CD4-positive, alpha-beta T cell treated with Interleukin-2 at 100 ng/mL for 4 hours (primary cell): ENCODE data around the gene GLDN.
"Not testable (repeated sequence)": the region's sequence is repeated elsewhere in the genome, so short reads cannot be mapped to it uniquely, and the experiment has no call there.

ENCODE experiments used
- DNase-seq: peaks from one replicate; pipeline ENCODE4 v3.0.0-alpha.2; 2020; ENCODE audit warnings: low spot score

Gene GLDN

DNA sequence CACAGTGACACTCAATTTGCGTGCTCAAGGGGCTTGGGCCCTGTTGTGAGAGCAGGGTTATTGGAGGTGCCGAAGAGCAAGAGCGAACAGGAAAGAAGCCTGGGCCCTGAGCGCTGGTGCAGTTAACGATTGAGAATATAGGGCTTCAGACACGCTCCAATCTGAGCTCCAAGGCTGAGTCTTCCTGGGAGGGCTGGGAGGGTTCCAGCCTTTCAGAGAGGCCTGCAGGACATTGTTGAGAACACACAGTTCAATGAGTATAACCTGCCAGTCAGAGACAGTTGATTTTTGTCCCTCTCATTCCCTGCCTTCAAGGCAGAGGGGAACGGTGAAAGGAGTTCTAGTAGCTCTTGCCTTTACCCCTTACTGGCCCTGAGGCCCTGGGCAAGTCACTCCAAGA lies 47.3 kb downstream of the GLDN start:
- no peak for DNase-seq

DNA sequence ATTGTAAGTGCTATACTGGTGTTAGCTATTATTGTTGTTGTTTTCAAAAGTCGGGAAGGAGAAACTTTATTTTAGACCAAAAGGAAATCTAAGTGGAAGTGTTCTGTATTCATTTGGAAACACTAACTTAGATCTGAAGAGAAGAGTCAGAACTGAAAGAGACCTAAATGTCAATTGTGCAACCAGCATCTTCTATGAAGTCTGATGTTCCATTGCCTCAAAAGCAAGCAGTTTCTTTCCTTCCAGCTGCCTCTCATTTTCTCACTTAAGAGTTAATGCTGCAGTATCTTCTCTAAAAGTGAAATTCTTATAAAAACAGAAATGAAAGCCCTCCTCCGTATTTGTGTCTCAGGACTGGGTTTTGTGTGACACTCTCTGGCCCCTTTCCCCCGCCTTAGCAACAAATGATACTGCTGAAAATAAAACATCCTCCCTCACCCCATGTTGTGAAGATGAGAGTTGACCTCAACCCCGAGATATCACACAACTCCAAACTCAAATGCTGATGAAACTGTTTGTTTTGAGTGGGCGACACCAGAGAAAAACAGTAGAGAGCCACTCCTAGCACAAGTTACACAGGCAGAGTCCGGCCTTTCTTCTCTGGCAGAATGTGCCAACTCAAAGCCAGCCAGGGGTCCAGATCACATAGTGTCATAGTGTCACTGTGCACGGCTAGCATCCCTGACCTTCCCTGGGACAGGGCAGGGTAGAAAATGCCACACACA lies 48.9 kb downstream of the GLDN start:
- no peak for DNase-seq

DNA sequence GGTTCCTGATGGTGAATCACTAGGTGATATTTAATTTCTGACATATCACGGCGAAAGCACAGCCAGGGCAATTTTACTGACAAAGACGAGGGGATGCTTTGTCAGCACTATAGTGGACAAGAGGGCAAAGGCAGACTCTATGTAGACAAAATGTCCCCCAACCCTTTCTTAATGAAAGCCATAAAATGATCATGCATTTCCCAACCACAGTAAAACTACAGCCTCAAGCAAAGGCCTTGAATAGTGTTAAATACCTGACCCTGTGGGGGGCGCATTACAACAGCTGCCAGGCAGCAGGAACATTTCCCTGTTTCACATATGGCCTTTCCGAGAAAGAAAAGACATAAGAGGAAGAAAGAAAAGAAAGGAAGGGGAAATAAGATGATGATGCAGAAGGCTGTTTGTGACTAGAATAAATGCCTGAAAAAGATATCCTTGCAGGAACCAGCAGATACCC lies 49.5 kb downstream of the GLDN start:
- no peak for DNase-seq

DNA sequence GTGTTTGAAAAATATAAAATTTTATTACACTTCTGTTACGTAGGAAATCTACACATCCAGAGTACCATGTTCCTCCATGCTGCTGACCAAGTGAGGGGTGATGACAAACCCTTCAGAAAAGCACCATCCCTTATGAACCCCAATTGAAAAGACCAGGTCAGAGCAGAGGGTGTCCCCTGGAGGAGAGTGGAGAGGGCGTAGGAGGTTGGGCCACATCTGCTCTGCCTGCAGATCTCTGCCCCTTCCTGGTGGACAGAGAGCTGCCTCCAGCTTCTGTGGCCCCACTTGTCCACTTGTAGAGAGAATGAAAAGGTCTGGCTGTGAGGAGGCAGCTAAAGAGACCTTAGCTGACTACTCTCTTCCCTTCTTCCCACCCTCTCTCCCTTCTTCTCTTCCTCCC lies 55.5 kb downstream of the GLDN start:
- no peak for DNase-seq

DNA sequence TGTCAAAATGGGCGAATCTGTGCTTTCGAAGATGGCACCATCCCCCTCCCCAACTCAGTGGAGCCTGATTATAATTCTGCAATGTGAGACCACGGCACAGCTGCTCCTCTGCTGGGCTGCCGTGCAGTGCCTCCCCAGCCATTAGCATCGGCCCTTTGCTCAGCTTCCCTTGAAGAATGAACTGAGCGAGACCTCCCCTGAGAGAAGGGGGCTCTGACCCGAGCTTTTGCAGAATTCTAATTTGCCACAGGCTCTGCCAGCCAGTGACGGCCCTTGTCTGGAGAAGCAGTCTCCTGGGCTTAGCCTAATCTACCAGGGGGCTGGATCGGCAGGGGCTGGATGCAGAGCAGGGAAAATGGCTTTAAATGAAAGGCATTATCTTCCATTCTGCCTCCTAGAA lies 57.2 kb downstream of the GLDN start:
- no peak for DNase-seq

DNA sequence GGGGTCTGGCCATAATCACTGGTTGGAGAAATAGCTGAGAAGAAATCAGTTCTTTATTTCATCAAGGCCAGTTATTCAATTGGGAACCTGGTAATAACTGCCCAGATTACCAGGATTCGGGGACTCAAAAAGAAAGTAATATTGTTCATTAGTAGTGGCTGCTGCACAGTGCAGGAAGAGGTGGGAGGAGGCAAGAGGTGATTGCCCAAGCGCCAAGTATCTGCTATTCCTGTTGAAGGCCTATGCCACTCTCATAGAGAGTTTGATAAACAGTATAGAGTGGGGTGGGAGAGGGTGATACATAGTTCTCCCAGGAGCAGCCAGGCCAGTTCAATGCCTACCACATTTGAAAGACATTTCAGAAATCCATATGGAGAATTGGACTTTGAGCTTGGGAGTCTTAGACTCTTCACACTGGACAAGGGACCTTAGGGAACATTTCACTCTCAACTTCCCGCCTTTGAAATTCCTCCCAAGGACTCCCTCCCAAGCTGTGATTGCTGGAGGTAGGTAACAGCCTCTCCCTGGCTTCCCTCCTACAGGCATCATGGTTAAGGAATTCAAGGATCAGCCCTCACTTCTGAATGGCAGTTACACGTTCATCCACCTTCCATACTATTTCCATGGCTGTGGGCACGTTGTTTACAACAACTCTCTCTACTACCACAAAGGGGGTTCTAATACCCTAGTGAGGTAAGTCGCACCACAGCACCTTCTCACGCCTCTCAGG lies 59.8 kb downstream of the GLDN start:
- no peak for DNase-seq

DNA sequence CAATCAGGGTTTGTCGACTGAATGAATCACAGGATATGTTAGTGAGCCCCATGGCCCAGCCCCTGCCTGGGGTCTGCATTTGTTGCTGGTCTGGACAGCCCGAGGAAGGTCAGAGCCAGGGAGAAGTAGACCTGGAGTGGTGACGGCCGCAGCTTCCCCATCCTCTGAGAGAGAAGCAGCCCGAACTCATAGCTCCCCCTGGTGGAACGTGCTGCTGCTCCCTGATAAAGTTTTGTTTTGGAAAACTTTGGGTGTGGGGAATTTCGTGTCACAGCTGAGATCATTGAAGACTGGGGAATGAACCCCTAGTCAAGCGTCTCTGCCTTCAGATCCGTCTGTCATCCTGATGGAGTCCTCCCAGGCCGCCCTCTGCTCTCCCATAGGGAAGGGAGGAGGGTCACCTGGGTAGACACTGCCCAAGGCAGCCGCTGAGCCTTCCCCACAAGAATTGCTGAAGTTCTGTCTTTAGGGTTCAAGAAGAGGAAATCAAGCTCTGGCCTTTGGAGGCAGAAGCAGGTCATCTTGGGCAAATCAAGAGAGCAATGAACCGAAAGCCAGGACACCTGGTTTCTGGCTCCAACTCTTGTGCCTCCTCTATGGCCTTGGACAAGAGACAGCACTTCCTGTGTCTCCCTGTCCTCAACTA lies 60.5 kb downstream of the GLDN start:
- DNase-seq: no peak

DNA sequence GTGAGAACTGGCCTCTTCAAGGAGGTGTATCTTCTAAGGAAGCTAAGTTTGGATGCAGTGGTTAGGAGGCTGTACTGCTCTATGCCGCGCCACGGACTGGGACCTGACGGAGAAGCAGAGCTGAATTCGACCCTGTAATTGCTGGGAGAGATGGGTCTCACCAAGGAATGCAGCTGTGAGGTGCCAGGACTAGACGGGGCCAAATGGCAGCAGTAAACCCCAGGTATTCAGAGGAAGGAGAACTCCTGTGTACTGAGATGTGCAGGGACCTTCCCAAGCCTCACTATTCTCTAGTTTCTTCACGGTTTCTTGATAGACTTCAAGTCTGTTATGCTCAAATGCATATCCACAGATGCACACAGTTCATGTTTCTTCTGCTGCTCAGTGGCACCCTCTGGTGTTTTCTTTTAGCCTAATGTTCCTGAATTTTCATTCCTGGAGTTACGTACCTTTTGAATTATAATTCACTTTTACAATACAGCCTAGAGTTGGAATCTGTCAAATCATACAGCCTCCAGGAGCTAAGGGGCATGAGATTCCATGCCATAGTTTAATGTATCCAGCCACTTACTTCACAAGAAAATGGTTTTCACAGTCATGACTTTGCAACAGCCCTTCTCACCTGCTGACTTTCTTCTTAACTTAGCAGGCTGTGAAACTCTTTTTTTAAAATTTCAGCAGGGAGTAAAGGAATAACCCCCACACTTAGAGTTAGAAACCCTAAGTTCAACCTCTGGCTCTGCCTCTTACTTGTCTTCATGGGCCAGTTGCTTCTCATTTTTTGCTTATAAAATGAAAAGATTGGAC lies 61.8 kb downstream of the GLDN start:
- DNase-seq: no peak

DNA sequence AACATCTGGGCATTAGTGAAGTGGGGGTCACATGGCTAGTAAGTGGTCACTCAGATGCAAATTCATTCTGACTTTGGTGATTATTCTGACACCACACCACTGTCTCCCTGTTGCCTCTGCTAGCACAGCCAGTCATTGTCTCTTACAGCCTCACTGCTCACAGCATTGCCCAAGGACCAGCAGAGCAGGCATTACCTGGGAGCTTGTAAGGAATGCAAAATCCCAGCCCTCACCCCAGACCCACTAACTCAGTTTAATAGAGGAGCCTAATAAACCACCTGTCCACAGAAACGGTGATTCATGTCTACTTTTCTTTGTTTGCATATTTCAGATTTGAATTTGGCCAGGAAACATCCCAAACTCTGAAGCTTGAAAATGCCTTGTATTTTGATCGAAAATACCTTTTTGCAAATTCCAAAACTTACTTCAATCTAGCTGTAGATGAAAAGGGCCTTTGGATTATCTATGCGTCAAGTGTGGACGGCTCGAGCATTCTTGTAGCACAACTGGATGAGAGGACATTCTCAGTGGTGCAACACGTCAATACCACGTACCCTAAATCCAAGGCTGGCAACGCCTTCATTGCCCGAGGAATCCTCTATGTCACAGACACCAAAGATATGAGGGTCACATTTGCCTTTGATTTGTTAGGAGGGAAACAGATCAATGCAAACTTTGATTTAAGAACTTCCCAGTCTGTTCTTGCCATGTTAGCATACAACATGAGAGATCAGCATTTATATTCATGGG lies 62.7 kb downstream of the GLDN start:
- no peak for DNase-seq

DNA sequence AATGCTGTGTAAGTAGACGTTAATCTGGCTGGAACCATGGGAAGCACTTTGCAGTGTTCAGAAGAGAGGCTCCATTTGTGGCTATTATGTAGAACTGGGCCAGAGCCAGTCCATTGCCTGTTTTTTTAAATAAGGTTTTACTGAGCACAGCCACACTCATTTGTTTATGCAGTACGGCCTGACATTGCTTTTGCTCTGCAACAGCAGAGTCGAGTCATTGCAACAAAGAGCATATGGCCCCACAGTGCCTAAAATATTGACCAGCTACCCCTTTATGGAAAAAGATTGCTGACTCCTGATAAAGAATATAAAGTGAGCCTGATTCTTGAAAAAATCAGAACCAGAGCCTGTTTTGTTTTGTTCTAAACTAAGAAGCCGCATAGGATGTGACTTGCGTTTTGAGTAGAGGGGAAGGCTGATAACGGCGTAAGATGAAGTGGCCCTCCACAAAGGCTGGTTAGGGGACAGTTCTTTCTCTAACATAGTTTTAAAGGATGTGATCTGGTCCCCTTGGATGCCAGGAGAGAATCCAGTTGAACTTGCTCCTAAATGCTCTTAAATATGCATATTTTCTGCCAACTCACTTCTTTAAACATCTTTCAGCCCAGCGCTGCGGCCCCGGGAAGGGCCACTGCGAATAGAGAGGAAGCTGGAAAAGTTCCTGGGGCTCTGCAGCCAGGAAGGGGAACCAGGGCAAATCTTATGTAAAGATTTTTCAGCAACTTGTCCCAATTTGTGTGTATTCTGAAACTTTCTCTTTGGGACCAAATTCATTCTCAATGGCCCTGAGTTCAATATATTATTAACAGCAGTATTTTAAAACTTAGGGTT lies 64.5 kb downstream of the GLDN start:
- no peak for DNase-seq

DNA sequence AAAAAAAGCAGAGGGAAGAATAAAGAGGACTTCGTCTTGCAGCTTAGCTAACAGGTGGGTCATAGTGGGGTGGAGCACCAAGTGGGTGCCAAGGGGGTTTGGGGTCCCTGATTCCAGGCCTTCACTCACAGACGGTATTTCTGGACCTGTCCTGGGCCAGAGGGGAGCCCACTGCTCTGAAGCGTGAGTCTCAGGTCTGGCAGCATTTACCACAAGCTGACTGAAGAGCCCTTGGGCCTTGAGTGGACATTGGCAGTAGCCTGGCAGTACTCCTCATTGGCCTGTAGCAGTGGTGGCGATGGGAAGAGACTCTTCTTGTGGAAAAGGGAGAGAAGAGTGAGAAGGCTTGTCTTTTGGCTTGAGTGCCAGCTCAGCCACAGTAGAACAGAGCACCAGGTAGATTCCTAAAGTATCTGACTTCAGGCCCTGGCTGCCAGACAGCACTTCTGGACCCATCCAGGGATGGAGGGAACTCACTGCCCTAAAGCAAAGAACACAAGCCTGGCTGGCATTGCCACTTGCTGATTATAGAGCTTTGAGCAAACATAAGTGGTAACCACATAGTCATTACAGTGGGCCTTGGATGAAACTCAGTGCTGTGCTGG lies 72.9 kb downstream of the GLDN start:
- no peak for DNase-seq

DNA sequence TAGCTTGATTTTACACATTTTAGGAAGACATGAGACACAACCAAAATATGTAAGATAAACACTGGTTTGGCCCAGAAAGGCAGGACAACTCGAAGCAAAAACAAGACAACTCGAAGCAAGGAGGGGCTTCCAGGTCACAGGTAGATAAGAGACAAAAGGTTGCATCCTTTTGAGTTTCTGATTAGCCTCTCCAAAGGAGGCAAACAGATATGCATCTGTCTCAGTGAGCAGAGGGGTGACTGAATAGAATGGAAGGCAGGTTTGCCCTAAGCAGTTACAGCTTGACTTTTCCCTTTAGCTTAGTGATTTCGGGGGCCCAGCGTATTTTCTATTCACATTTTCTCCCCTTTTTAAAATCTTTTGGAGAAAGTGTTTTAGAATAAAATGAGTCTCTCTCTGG lies 74.7 kb downstream of the GLDN start:
- DNase-seq: no peak

DNA sequence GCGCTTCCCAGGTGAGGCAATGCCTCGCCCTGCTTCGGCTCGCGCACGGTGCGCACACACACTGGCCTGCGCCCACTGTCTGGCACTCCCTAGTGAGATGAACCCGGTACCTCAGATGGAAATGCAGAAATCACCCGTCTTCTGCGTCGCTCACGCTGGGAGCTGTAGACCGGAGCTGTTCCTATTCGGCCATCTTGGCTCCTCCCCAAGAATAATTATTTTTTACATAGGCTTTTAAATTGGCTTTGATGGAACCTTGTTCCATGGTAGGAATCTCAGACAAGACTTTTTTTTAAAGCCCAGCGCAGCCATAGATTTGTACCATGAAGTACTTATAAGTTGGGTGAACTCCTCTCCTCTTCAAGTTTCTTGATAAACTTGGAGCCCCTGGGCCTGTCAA lies 81.6 kb downstream of the GLDN start:
- DNase-seq: not testable (repeated sequence)

DNA sequence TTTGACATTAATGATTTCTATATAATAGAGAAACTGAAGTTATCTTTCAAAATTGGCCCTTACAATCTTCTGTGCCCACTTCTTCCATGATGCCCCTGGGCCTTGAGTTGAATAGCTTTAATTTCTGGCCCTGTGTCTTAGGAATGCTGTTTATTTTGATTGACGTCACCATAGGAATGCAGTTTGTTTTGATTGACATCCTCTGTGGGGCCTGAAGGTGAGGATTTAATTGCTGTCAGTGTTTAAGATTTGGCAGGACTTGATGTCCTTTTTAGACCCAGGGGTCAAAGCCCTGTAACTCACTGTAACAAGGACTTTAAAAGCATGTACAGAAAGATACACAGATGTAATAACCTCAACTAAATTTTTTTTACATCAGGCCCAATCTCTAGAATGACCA lies 83.3 kb downstream of the GLDN start:
- DNase-seq: no peak

DNA sequence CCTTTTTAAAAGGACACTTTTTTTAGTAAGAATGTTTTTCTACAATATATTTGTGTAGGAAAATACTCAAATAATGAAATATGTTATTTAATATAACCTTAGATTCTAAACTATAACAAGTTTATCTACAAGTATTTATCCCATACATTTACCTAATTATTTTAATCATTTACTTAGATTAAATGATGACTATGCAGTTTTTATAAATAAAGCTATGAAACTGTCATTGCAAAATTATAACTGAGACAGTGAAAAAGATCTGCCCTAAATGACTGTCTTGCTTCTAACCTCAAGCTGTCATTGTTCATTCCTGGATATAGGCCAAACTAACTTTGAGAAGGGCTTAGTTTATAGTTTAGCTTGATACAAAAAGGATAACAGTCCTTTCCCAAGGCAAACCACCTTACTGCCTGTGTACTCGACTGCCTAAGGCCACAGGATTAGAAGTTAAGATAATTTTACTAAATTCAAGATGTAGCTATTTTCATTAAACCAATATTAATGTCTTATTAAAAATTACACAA lies 84.1 kb downstream of the GLDN start:
- DNase-seq: no peak

DNA sequence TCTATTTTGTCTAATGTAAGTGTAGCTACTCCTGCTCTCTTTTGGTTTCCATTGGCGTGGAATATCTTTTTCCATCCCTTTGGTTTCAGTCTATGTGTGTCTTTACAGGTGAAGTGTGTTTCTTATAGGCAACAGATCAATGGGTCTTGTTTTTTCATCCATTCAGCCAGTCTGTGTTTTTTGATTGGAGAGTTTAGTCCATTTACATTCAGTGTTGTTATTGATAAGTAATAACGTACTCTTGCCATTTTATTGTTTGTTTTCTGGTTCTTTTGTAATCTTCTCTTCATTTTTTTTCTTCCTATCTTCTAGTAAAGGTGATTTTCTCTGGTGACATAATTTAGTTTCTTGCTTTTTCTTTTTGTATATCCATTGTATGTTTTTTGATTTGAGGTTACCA lies 97.1 kb downstream of the GLDN start:
- DNase-seq: no peak

DNA sequence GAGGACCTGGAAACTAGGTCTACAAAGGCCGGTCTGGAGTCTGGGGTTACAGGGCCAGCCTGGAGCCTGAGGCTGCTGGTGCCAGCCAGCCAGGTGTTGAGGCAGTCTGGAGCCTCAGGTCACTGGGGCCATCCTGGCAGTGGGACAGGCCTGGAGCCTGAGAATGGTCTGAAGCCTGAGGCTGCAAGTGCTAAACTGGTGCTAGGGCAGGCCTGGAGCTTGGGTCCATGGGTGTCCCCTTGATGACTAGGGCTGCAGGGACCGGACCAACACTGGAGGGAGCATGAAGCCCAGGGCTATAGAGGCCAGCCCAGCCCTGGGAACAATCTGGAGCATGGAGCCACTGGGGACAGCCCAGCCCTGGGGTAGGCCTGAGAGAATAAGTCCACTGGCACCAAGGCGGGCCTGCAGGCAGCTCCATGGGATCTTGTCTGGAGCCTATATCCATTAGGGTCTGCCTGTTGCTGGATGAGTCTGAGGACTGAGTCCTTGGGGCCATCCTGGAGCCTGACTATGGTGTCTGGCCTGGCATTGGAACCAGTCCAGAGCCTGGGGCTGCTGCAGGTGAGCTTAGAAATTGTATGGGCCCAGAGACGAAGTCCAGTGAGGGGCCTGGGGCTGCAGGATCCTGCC lies 101.9 kb downstream of the GLDN start:
- DNase-seq: no peak

DNA sequence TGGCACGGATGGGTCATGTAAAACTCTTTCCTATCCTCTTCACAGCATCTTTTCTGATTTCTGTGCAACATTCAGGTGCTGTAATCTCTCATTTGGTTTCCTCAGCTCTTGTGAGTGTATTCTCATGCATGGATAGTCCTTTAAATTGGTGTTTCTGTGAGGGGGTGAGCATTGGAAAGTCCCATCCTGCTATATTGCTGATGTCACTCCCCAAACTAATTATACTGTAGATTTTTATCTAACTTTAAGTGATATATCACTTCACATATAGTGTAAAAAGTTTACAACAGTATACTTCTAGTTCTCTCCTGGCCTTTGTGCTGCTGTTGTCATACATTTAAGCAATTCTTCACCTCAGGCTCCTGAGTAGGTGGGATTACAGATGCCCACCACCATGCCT lies 102.7 kb downstream of the GLDN start:
- DNase-seq: no peak

DNA sequence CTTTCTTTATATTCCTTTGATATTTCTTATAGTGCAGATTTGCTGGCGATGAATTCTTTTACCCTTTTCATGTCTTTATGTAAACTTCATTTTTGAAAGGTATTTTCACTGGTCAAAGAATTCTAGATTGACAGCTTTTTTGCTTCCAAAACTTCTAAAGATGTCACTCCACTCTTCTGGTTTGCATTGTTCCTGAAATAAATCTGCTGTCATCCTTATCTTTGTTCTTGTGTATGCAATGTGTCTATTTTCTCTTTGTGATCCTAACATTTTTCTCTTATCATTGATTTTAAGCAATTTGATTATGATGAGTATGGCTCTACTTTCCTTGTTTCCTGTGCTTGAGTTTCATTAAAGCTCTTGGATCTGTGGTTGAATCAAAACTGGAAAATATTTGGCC lies 103.4 kb downstream of the GLDN start:
- no peak for DNase-seq
